SK-N-SH treated with all-trans-retinoic acid at 6 μM for 48 hours (cell line): ENCODE results near the gene CEACAM5.

Experiments
- ATAC-seq: fragments of 200-7000 bp; cut with Tn5 transposase; 3 replicates; pipeline ENCODE4 v1.9.1; 2020; ENCODE audit warnings: mild to moderate bottlenecking, moderate library complexity
- ARNTL ChIP-seq: fragments of 450-650 bp; formaldehyde crosslinking; IDR thresholded peaks from 2 replicates; pipeline ENCODE4 v1.5.0; 2020; ENCODE audit warnings: low read depth, mild to moderate bottlenecking, moderate library complexity, borderline replicate concordance
- BACH2 ChIP-seq: fragments of 250-450 bp; sonication (Bioruptor Pico); IDR thresholded peaks from 2 replicates; pipeline ENCODE4 v1.9.0; 2021; ENCODE audit warnings: mild to moderate bottlenecking, borderline replicate concordance
- CSRNP3 ChIP-seq: fragments of 250-450 bp; sonication (Bioruptor Pico); IDR thresholded peaks from 2 replicates; pipeline ENCODE4 v1.5.1; 2021; ENCODE audit warnings: mild to moderate bottlenecking, moderate library complexity
- ESRRG ChIP-seq: fragments of 250-450 bp; sonication (Bioruptor Pico); IDR thresholded peaks from 2 replicates; pipeline ENCODE4 v1.6.1; 2021; ENCODE audit warnings: mild to moderate bottlenecking
- GLIS3 ChIP-seq: fragments of 250-450 bp; sonication (Bioruptor Pico); IDR thresholded peaks from 2 replicates; pipeline ENCODE4 v1.5.0; 2020; ENCODE audit warnings: mild to moderate bottlenecking, moderate library complexity
- ISL1 ChIP-seq: fragments of 250-450 bp; sonication (Bioruptor Pico); IDR thresholded peaks from 2 replicates; pipeline ENCODE4 v2.1.2; 2022; ENCODE audit warnings: mild to moderate bottlenecking, moderate library complexity
- OSR1 ChIP-seq: fragments of 250-450 bp; sonication (Bioruptor Pico); IDR thresholded peaks from 2 replicates; pipeline ENCODE4 v1.8.0; 2022; ENCODE audit warnings: moderate library complexity, mild to moderate bottlenecking, inconsistent platforms
- PPARA ChIP-seq: fragments of 250-450 bp; sonication (Bioruptor Pico); IDR thresholded peaks from 2 replicates; pipeline ENCODE4 v1.5.0; 2020; ENCODE audit warnings: mild to moderate bottlenecking, borderline replicate concordance
- RARB ChIP-seq: fragments of 250-450 bp; sonication (Bioruptor Pico); IDR thresholded peaks from 2 replicates; pipeline ENCODE4 v1.8.0; 2021; ENCODE audit warnings: mild to moderate bottlenecking, moderate library complexity
- SNAI2 ChIP-seq: fragments of 250-450 bp; sonication (Bioruptor Pico); IDR thresholded peaks from 2 replicates; pipeline ENCODE4 v1.5.0; 2020; ENCODE audit warnings: mild to moderate bottlenecking, moderate library complexity
- TCF4 ChIP-seq: fragments of 250-450 bp; sonication (Bioruptor Pico); IDR thresholded peaks from 2 replicates; pipeline ENCODE4 v1.8.0; 2021; ENCODE audit warnings: mild to moderate bottlenecking, moderate library complexity, borderline replicate concordance
- TOX ChIP-seq: fragments of 250-450 bp; sonication (Bioruptor Pico); IDR thresholded peaks from 2 replicates; pipeline ENCODE4 v1.8.0; 2021; ENCODE audit warnings: mild to moderate bottlenecking, moderate library complexity, borderline replicate concordance
- ZFP30 ChIP-seq: fragments of 450-650 bp; formaldehyde crosslinking; IDR thresholded peaks from 2 replicates; pipeline ENCODE4 v1.5.0; 2022; ENCODE audit warnings: mild to moderate bottlenecking, moderate library complexity
- ZNF565 ChIP-seq: fragments of 450-650 bp; formaldehyde crosslinking; conservative IDR thresholded peaks from 2 replicates; pipeline ENCODE4 v1.5.0; 2020; ENCODE audit warnings: low read depth, mild to moderate bottlenecking, moderate library complexity
- ZNF70 ChIP-seq: fragments of 450-650 bp; formaldehyde crosslinking; IDR thresholded peaks from 2 replicates; pipeline ENCODE4 v1.5.0; 2020; ENCODE audit warnings: mild to moderate bottlenecking, moderate library complexity
- TF ChIP-seq, protein P1 (sequence below): fragments of 250-450 bp; sonication (Bioruptor Pico); IDR thresholded peaks from 2 replicates; pipeline ENCODE4 v1.8.0; 2020; ENCODE audit warnings: mild to moderate bottlenecking, moderate library complexity, borderline replicate concordance
- TF ChIP-seq, protein P2 (sequence below): fragments of 250-450 bp; sonication (Bioruptor Pico); IDR thresholded peaks from 2 replicates; pipeline ENCODE4 v1.5.0; 2020; ENCODE audit warnings: mild to moderate bottlenecking, moderate library complexity

The CEACAM5 gene

GRCh38 chr19:41694196-41694595, 14.2 kb upstream of the CEACAM5 start:
- ATAC-seq = no peak

GRCh38 chr19:41694831-41695635, 13.4 kb upstream of the CEACAM5 start:
- TF ChIP-seq TCF4 (CRISPR knock-in tag) = no peak
- TF ChIP-seq PPARA = no peak
- TF ChIP-seq CSRNP3 (CRISPR knock-in tag) = no peak
- no peak for TF ChIP-seq SNAI2
- TF ChIP-seq TOX (CRISPR knock-in tag) = no peak
- no peak for TF ChIP-seq ARNTL (CRISPR knock-in tag)
- no peak for TF ChIP-seq ZFP30 (CRISPR knock-in tag)
- no peak for TF ChIP-seq ZNF565 (CRISPR knock-in tag)
- no peak for TF ChIP-seq OSR1 (CRISPR knock-in tag)
- no peak for ATAC-seq

More at GRCh38 chr19:41694196-41694595, 14.2 kb upstream of the CEACAM5 start:
- TF ChIP-seq ESRRG (CRISPR knock-in tag) = no peak
- no peak for TF ChIP-seq GLIS3 (CRISPR knock-in tag)
- TF ChIP-seq ARNTL (CRISPR knock-in tag) = no peak
- no peak for TF ChIP-seq ISL1 (CRISPR knock-in tag)
- TF ChIP-seq SNAI2 = no peak
- TF ChIP-seq TOX (CRISPR knock-in tag) = no peak
- no peak for TF ChIP-seq ZFP30 (CRISPR knock-in tag)
- no peak for TF ChIP-seq TCF4 (CRISPR knock-in tag)

DNA sequence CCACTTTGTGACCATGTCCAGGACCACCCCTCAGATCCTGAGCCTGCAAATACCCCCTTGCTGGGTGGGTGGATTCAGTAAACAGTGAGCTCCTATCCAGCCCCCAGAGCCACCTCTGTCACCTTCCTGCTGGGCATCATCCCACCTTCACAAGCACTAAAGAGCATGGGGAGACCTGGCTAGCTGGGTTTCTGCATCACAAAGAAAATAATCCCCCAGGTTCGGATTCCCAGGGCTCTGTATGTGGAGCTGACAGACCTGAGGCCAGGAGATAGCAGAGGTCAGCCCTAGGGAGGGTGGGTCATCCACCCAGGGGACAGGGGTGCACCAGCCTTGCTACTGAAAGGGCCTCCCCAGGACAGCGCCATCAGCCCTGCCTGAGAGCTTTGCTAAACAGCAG, 12.7 kb upstream of the CEACAM5 start:
- no peak for ATAC-seq
- TF ChIP-seq, protein P1, sequence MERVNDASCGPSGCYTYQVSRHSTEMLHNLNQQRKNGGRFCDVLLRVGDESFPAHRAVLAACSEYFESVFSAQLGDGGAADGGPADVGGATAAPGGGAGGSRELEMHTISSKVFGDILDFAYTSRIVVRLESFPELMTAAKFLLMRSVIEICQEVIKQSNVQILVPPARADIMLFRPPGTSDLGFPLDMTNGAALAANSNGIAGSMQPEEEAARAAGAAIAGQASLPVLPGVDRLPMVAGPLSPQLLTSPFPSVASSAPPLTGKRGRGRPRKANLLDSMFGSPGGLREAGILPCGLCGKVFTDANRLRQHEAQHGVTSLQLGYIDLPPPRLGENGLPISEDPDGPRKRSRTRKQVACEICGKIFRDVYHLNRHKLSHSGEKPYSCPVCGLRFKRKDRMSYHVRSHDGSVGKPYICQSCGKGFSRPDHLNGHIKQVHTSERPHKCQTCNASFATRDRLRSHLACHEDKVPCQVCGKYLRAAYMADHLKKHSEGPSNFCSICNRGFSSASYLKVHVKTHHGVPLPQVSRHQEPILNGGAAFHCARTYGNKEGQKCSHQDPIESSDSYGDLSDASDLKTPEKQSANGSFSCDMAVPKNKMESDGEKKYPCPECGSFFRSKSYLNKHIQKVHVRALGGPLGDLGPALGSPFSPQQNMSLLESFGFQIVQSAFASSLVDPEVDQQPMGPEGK = no peak
- TF ChIP-seq BACH2 = no peak

- no peak for ATAC-seq
- no peak for TF ChIP-seq CSRNP3 (CRISPR knock-in tag)
- no peak for TF ChIP-seq ESRRG (CRISPR knock-in tag)
- TF ChIP-seq RARB (CRISPR knock-in tag) = no peak
- TF ChIP-seq ISL1 (CRISPR knock-in tag) = no peak
- TF ChIP-seq ARNTL (CRISPR knock-in tag) = no peak
- TF ChIP-seq, all 23 proteins: peak for 0
These were observed 11.8 kb upstream of the CEACAM5 start for GRCh38 chr19:41696402-41697197.

- TF ChIP-seq ZNF70 (CRISPR knock-in tag) (no peak), GLIS3 (CRISPR knock-in tag) (no peak), ZNF565 (CRISPR knock-in tag) (no peak), OSR1 (CRISPR knock-in tag) (no peak)
- TF ChIP-seq, protein P2, sequence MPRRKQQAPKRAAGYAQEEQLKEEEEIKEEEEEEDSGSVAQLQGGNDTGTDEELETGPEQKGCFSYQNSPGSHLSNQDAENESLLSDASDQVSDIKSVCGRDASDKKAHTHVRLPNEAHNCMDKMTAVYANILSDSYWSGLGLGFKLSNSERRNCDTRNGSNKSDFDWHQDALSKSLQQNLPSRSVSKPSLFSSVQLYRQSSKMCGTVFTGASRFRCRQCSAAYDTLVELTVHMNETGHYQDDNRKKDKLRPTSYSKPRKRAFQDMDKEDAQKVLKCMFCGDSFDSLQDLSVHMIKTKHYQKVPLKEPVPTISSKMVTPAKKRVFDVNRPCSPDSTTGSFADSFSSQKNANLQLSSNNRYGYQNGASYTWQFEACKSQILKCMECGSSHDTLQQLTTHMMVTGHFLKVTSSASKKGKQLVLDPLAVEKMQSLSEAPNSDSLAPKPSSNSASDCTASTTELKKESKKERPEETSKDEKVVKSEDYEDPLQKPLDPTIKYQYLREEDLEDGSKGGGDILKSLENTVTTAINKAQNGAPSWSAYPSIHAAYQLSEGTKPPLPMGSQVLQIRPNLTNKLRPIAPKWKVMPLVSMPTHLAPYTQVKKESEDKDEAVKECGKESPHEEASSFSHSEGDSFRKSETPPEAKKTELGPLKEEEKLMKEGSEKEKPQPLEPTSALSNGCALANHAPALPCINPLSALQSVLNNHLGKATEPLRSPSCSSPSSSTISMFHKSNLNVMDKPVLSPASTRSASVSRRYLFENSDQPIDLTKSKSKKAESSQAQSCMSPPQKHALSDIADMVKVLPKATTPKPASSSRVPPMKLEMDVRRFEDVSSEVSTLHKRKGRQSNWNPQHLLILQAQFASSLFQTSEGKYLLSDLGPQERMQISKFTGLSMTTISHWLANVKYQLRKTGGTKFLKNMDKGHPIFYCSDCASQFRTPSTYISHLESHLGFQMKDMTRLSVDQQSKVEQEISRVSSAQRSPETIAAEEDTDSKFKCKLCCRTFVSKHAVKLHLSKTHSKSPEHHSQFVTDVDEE = no peak
- ATAC-seq = no peak
These were observed 11.1 kb upstream of the CEACAM5 start for GRCh38 chr19:41697198-41697855.
